Measurements from ENCODE around the gene ZNF93.

DNA sequence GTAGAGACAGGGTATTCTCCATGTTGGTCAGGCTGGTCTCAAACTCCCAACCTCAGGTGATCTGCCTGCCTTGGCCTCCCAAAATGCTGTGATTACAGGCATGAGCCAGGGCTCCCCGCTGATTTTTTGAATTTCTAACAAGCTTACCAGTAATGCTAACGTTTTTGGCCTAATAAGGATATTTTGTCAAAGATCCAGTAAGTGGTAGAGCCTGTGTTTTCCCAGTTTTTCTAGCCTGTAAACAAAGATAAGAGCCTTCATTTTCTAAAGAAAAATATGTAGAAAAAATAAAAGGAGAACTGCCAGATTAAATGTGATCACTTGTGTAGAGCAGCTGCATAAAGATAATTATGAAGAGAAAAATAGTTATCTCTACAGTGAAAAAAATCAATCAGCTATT, 37.7 kb downstream of the ZNF93 start:
- TF ChIP-seq GTF2F1 (IDR thresholded peaks at IDR 0.05; ENCODE audit: borderline replicate concordance, low read depth, low read length), result no peak
- TF ChIP-seq FOSL1 (IDR thresholded peaks at IDR 0.05; ENCODE audit: insufficient read depth, low read depth, low read length), result no peak
- no peak for TF ChIP-seq HDAC2 (IDR thresholded peaks at IDR 0.05; ENCODE audit: borderline replicate concordance in 1 of 2, low read depth in 2 of 2, low read length in 2 of 2)
- TF ChIP-seq, protein P1, sequence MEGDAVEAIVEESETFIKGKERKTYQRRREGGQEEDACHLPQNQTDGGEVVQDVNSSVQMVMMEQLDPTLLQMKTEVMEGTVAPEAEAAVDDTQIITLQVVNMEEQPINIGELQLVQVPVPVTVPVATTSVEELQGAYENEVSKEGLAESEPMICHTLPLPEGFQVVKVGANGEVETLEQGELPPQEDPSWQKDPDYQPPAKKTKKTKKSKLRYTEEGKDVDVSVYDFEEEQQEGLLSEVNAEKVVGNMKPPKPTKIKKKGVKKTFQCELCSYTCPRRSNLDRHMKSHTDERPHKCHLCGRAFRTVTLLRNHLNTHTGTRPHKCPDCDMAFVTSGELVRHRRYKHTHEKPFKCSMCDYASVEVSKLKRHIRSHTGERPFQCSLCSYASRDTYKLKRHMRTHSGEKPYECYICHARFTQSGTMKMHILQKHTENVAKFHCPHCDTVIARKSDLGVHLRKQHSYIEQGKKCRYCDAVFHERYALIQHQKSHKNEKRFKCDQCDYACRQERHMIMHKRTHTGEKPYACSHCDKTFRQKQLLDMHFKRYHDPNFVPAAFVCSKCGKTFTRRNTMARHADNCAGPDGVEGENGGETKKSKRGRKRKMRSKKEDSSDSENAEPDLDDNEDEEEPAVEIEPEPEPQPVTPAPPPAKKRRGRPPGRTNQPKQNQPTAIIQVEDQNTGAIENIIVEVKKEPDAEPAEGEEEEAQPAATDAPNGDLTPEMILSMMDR (IDR thresholded peaks at IDR 0.05; ENCODE audit: control extremely low read depth in 1 of 3, insufficient read depth in 1 of 3, low read depth in 1 of 3, low read length in 3 of 3), result no peak
- no peak for TF ChIP-seq ZNF274 (IDR thresholded peaks at IDR 0.05; ENCODE audit: borderline replicate concordance, extremely low read depth, low read length)
- TF ChIP-seq USF2 (IDR thresholded peaks at IDR 0.05; ENCODE audit: low read length), result no peak

Data from H1 (cell line).